Activated naive CD8-positive, alpha-beta T cell treated with anti-CD3 and anti-CD28 coated beads, Interleukin-2, amount 10 ng/mL, durations not matched to agents 7 days and 5 days (primary cell): ENCODE data around the gene NACC1. TPM values are rescaled to one million over a fixed set of nuclear protein-coding genes. Genes with fewer than 3 reads are reported as not detected.

ENCODE experiments used
- ATAC-seq: fragments of 150-1000 bp; cut with Tn5 transposase; one replicate; pipeline ENCODE4 v1.10.0; 2021; ENCODE audit warnings: low read depth, moderate library complexity
- POLR2A ChIA-PET: fragments of 350-600 bp; sonication (Branson Sonifier 250); formaldehyde crosslinking; loops from one replicate; lab custom pipeline; 2021; ENCODE audit warnings: antibody characterized with exemption; lab: Charles Lee
- DNase-seq: peaks from one replicate; pipeline ENCODE4 v3.0.0; 2021
- H3K27ac Mint-ChIP-seq: one replicate; pipeline ENCODE4 v1.8.0; 2022; ENCODE audit warnings: mild to moderate bottlenecking, mixed read lengths
- H3K27me3 Mint-ChIP-seq: one replicate; pipeline ENCODE4 v1.8.0; 2022; ENCODE audit warnings: mild to moderate bottlenecking, moderate library complexity, mixed read lengths
- H3K36me3 Mint-ChIP-seq: one replicate; pipeline ENCODE4 v1.8.0; 2021; ENCODE audit warnings: mild to moderate bottlenecking, mixed read lengths
- H3K4me1 Mint-ChIP-seq: one replicate; pipeline ENCODE4 v1.8.0; 2021; ENCODE audit warnings: mixed read lengths
- H3K4me3 Mint-ChIP-seq: one replicate; pipeline ENCODE4 v1.8.0; 2022; ENCODE audit warnings: mild to moderate bottlenecking, moderate library complexity, mixed read lengths
- H3K9me3 Mint-ChIP-seq: one replicate; pipeline ENCODE4 v1.8.0; 2021; ENCODE audit warnings: mixed read lengths
- total RNA-seq, 2 experiments: library from RNA; stranded (reverse); gene quantifications; one replicate each; pipeline ENCODE4 v1.2.3, GENCODE V29; 2021

Gene NACC1
- total RNA-seq, 2 experiments from 2014 or later: 56.3 to 57.2 TPM

- Mint-ChIP-seq H3K27ac (no peak overlapping the region), H3K36me3 (no peaks in the 10 kb centered on the region), H3K27me3 (peaks cover 2% of the 10 kb centered on the region), H3K4me3 (no peak overlapping the region), H3K4me1 (peaks cover 2% of the 10 kb centered on the region), H3K9me3 (no peaks in the 10 kb centered on the region)
- POLR2A ChIA-PET: interaction anchor here (1.4 kb wide), 1 partner anchor 10 kb away, joined by 5 read pairs; no protein-coding TSS in a partner anchor
- ATAC-seq (no peak), DNase-seq (no peak)
These were observed 38.5 kb upstream of the NACC1 start for GRCh38 chr19:13079542-13079986.

DNA sequence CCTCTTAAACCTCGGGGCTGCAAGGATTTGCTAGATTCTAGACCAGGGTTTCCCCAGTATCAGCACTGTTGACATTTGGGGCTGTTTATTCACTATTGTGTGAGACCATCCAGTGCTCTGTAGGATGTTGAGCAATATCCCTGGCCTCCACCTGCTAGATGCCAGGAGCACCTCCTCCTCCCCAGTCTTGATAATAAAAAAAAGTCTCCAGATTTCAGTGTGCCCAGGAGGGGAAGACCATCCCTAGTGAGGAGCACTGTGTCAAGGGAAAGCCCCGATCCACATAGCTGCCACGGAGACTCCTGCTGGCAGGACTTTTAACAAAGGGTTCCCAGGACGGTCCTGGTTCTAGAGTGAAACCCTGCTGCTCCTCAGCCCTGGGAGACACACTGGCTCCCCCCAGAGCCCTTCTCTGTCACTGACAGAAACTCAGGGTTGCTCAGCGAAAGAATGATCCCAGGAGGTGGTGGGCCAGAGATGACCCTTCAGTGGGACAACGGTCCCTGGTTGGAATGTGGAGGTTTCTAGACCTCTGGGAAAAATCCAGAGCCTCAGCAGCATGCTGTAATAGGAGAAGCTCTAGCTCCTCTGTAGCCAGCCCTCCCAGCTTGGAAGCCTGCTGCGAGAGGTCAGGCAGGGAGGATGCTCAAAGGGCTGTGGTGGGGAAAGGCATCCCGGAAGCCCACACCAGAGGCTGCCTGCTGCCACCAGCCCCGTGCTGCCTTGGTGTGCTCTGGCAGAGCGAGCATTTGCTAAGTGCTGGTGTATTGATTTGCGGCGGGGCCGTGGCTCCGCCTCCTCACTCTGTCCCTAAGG lies 35.7 kb upstream of the NACC1 start:
- H3K27ac Mint-ChIP-seq: no peak overlapping the region
- no peaks in the 10 kb centered on the region for H3K9me3 Mint-ChIP-seq
- no peak for DNase-seq
- no peak for ATAC-seq
- POLR2A ChIA-PET: no interaction called here
- no peaks in the 10 kb centered on the region for H3K36me3 Mint-ChIP-seq
- H3K4me3 Mint-ChIP-seq: no peak overlapping the region
- no peaks in the 10 kb centered on the region for H3K4me1 Mint-ChIP-seq
- peaks cover 2% of the 10 kb centered on the region for H3K27me3 Mint-ChIP-seq

DNA sequence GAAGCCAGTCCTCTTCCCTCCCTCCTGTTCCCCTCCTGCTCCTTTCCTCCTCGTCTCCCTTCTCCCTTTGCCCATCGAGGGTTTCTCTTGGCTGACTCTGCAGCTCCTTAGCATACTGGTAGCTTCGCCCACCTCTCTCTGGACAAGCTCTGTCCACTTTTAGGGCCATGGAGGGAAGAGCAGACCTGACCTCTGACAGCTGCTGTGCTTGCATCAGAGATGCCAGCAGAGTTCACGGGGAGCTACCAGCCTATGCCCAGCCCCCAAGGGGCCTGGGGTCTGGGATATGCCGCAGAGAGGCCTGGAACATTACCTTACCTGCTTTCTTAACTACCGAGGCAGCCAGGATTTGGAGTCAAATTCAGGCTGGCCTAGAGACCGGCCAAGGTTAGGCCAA lies 35.1 kb upstream of the NACC1 start:
- ATAC-seq (no peak), DNase-seq (no peak)
- Mint-ChIP-seq H3K9me3 (no peaks in the 10 kb centered on the region), H3K36me3 (no peaks in the 10 kb centered on the region), H3K4me1 (no peaks in the 10 kb centered on the region), H3K4me3 (no peak overlapping the region), H3K27ac (no peak overlapping the region), H3K27me3 (no peaks in the 10 kb centered on the region)
- POLR2A ChIA-PET: no interaction called here

- POLR2A ChIA-PET: no interaction called here
- Mint-ChIP-seq H3K9me3 (no peaks in the 10 kb centered on the region), H3K4me1 (no peaks in the 10 kb centered on the region), H3K27ac (no peak overlapping the region), H3K27me3 (no peaks in the 10 kb centered on the region), H3K36me3 (no peaks in the 10 kb centered on the region), H3K4me3 (no peak overlapping the region)
- ATAC-seq (no peak), DNase-seq (no peak)
These were observed 34.4 kb upstream of the NACC1 start for GRCh38 chr19:13083627-13084026.

- Mint-ChIP-seq H3K4me3 (no peak overlapping the region), H3K36me3 (no peaks in the 10 kb centered on the region), H3K27ac (no peak overlapping the region), H3K27me3 (no peaks in the 10 kb centered on the region), H3K9me3 (no peaks in the 10 kb centered on the region), H3K4me1 (no peaks in the 10 kb centered on the region)
- ATAC-seq (no peak), DNase-seq (no peak)
- POLR2A ChIA-PET: no interaction called here
These were observed 32.4 kb upstream of the NACC1 start for GRCh38 chr19:13085666-13086065.

- Mint-ChIP-seq H3K27me3 (no peaks in the 10 kb centered on the region), H3K4me3 (no peak overlapping the region), H3K9me3 (no peaks in the 10 kb centered on the region), H3K27ac (no peak overlapping the region), H3K4me1 (no peaks in the 10 kb centered on the region), H3K36me3 (no peaks in the 10 kb centered on the region)
- POLR2A ChIA-PET: no interaction called here
- DNase-seq: no peak
- ATAC-seq: no peak
These were observed 31.7 kb upstream of the NACC1 start for GRCh38 chr19:13086341-13086740.

GRCh38 chr19:13087295-13087694 lies 30.8 kb upstream of the NACC1 start:
- no peaks in the 10 kb centered on the region for H3K9me3 Mint-ChIP-seq
- ATAC-seq: no peak
- H3K36me3 Mint-ChIP-seq: no peaks in the 10 kb centered on the region
- POLR2A ChIA-PET: no interaction called here
- no peaks in the 10 kb centered on the region for H3K27me3 Mint-ChIP-seq
- H3K4me1 Mint-ChIP-seq: no peaks in the 10 kb centered on the region
- no peak overlapping the region for H3K4me3 Mint-ChIP-seq
- H3K27ac Mint-ChIP-seq: no peak overlapping the region
- no peak for DNase-seq

GRCh38 chr19:13087795-13088537 lies 30.1 kb upstream of the NACC1 start:
- H3K4me3 Mint-ChIP-seq: no peak overlapping the region

DNA sequence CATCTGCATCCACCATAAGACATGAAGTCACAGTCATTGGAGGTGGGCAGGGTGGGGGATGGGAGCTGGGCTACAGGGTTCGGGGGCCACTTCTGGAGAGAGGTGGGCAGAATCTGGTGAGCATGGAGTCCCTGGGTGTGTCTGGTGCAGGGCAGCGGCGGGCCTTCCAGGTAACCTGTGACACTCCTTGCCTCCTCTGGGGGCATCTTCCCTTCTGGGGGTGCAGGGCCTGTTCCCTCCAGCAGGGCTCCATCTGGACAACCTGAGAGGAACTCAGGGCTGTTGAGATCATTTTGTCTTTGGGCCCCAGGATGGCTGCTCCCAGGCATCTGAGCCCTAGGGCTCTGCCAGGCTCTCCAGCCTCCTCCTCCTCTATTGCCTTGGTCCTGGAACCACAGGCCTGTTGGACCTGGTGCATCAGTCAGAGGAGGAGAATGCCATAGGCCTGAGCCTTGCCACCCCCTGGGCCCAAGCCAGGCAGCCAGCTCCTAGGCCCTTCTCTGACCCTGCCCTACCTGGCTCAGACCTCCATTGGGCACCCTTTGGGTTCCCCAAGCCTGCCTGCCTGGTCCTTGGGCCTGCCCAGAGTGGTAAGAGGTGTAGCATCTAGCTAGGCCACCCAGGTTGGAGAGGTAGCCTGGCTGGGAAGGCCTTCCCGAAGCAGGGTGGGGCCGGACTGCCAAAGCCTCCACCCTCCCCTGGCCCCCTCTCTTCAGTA lies 28.8 kb upstream of the NACC1 start:
- DNase-seq (no peak), ATAC-seq (peak; percentile 40)
- peaks cover 4% of the 10 kb centered on the region for H3K27me3 Mint-ChIP-seq
- no peaks in the 10 kb centered on the region for H3K9me3 Mint-ChIP-seq
- H3K4me1 Mint-ChIP-seq: no peaks in the 10 kb centered on the region
- H3K4me3 Mint-ChIP-seq: no peak overlapping the region
- POLR2A ChIA-PET: no interaction called here
- no peak overlapping the region for H3K27ac Mint-ChIP-seq
- no peaks in the 10 kb centered on the region for H3K36me3 Mint-ChIP-seq

More at GRCh38 chr19:13087795-13088537, 30.1 kb upstream of the NACC1 start:
- no peaks in the 10 kb centered on the region for H3K27me3 Mint-ChIP-seq
- no peak overlapping the region for H3K27ac Mint-ChIP-seq
- DNase-seq (no peak), ATAC-seq (no peak)
- POLR2A ChIA-PET: no interaction called here
- no peaks in the 10 kb centered on the region for H3K9me3 Mint-ChIP-seq
- H3K4me1 Mint-ChIP-seq: no peaks in the 10 kb centered on the region
- H3K36me3 Mint-ChIP-seq: no peaks in the 10 kb centered on the region

DNA sequence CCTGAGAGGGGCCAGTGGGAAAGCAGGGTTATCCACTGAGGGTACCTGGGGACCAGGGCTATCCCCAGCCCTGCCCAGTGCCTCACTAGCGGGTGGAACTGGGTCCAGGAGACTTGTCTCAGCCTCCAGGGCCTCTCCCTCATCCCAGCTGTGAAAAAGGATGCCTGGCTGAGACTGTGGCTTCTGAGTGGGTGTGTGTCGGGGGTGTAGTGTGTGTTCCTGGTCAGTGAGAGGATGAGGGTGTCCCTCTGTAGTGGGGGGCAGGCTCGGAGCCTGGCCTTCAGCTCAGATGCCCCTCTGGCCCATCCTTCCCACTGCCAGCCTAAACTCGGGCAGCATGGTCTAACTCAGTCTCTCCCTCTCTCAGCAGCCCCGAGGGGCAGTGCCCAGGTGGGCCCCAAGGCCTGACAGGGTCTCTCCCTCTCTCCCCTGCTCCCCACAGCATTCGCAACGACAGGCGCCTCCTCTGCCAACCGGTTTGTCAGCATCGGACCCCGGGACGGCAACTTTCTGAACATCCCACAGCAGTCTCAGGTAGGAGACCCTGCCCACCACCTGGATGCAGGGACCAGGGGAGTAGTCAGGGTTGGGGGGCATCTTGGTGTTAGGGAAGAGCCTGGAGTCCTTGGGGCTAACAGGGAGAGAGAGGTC lies 28.1 kb upstream of the NACC1 start:
- POLR2A ChIA-PET: no interaction called here
- no peak for DNase-seq
- no peak overlapping the region for H3K4me3 Mint-ChIP-seq
- ATAC-seq: no peak
- H3K36me3 Mint-ChIP-seq: no peaks in the 10 kb centered on the region
- peaks cover 10% of the 10 kb centered on the region for H3K27me3 Mint-ChIP-seq
- H3K9me3 Mint-ChIP-seq: no peaks in the 10 kb centered on the region
- H3K27ac Mint-ChIP-seq: no peak overlapping the region
- H3K4me1 Mint-ChIP-seq: peaks cover 1% of the 10 kb centered on the region

DNA sequence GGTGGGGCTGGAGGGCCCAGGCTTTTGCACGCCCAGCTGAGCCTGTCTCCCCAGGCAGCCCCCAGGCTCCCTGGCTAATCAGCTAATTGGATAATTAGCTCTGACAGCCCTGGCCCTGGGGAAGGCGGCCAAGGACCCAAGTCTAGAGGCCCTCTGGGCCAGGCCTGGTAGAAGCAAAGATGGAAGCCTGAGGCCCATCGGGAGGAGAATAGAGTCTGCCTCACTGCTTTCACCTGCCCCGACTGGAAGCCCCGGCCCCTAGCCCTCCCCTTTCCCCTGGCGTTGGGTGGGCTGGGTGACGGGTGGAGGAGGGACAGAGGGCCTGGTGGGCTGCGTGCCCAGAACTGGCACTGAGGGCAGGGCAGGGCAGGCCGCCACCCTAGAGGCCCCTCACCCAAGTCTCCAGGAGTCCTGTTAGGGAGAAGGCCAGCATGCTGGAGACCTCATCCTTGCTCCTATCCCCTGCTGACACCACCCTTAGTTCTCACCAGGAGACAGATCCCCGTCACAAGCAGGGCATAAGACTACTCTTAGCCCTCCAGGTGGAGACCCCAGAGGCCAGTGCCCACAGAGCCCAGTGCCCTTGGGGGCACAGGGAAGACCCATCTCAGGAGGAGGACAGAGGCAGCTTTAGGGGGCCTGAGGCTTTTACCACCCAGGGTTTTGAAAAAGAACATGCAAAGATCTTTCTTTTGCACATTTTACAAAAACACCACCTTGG lies 27.4 kb upstream of the NACC1 start:
- DNase-seq (no peak), ATAC-seq (no peak)
- H3K27me3 Mint-ChIP-seq: peaks cover 15% of the 10 kb centered on the region
- POLR2A ChIA-PET: no interaction called here
- H3K27ac Mint-ChIP-seq: no peak overlapping the region
- no peak overlapping the region for H3K4me3 Mint-ChIP-seq
- no peaks in the 10 kb centered on the region for H3K9me3 Mint-ChIP-seq
- peaks cover 1% of the 10 kb centered on the region for H3K4me1 Mint-ChIP-seq
- H3K36me3 Mint-ChIP-seq: no peaks in the 10 kb centered on the region

- DNase-seq (no peak), ATAC-seq (no peak)
- H3K4me1 Mint-ChIP-seq: peaks cover 4% of the 10 kb centered on the region
- no peaks in the 10 kb centered on the region for H3K36me3 Mint-ChIP-seq
- no peak overlapping the region for H3K4me3 Mint-ChIP-seq
- H3K27me3 Mint-ChIP-seq: peaks cover 24% of the 10 kb centered on the region
- H3K27ac Mint-ChIP-seq: no peak overlapping the region
- POLR2A ChIA-PET: no interaction called here
- no peaks in the 10 kb centered on the region for H3K9me3 Mint-ChIP-seq
These were observed 26.5 kb upstream of the NACC1 start for GRCh38 chr19:13091400-13092157.
